HEK293T (cell line): ENCODE results near the gene GABBR2.

Experiments
- BHLHE40 ChIP-seq: fragments of 450-650 bp; IDR thresholded peaks from 2 replicates; pipeline ENCODE4 v1.6.1; 2016; ENCODE audit warnings: mild to moderate bottlenecking, moderate library complexity, borderline replicate concordance
- FOXK2 ChIP-seq: fragments of 450-650 bp; IDR thresholded peaks from 2 replicates; pipeline ENCODE4 v1.6.1; 2016; ENCODE audit warnings: mild to moderate bottlenecking
- HDGF ChIP-seq: fragments of 450-650 bp; IDR thresholded peaks from 2 replicates; pipeline ENCODE4 v1.6.1; 2017; ENCODE audit warnings: antibody characterized with exemption, borderline replicate concordance
- PKNOX1 ChIP-seq: fragments of 450-650 bp; IDR thresholded peaks from 2 replicates; pipeline ENCODE4 v1.6.1; 2016
- SP1 ChIP-seq: fragments of 450-650 bp; IDR thresholded peaks from 2 replicates; pipeline ENCODE4 v1.6.1; 2017
- TARDBP ChIP-seq: fragments of 450-650 bp; IDR thresholded peaks from 2 replicates; pipeline ENCODE4 v1.6.1; 2016
- ZNF384 ChIP-seq: fragments of 450-650 bp; IDR thresholded peaks from 2 replicates; pipeline ENCODE4 v1.6.1; 2016

GRCh38 chr9:98281281-98281680 is 427.5 kb downstream of the GABBR2 start:
- no peak for TF ChIP-seq PKNOX1
- TF ChIP-seq BHLHE40: no peak
- TF ChIP-seq FOXK2: no peak
- no peak for TF ChIP-seq ZNF384
- no peak for TF ChIP-seq HDGF
- no peak for TF ChIP-seq TARDBP
- TF ChIP-seq SP1: no peak
